ENCODE data around the gene SHROOM1. TPM values are rescaled to one million over a fixed set of nuclear protein-coding genes. Genes with fewer than 3 reads are reported as not detected.

SHROOM1 gene
- total and polyA plus RNA-seq, 2 donors (not counting 3 experiments of a cell fraction or from before 2014, with no cell fraction given) = 12.8 to 20.9 TPM

DNA sequence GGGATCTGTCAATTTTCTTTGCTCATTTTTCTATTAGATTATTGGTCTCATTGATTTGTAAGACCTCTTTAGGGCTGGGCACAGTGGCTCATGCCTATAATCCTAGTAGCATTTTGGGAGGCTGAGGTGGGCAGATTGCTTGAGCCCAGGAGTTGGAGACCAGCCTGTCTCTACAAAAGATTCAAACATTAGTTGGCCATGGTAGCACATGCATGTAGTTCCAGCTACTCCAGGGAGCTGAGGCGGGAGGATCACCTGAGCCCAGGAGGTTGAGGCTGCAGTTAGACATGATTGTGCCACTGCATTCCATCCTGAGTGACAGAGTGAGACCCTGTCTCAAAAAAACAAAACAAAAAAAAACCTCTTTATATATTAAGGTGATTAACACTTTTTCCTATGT lies 6.4 kb upstream of the SHROOM1 start:
- no peak overlapping the region for H3K4me2 ChIP-seq (ENCODE audit: insufficient read depth, low read length)
- DNase-seq (ENCODE audit: low read depth, low spot score) (no peak), FAIRE-seq (no peak)
- H3K27me3 ChIP-seq (ENCODE audit: control insufficient read depth in 2 of 2, insufficient read depth in 2 of 2, low read length in 2 of 2) = no peaks in the 10 kb centered on the region
- POLR2A ChIA-PET = no interaction called here
- H4K20me1 ChIP-seq (replicated peaks; ENCODE audit: control insufficient read depth, extremely low read depth, insufficient read depth, low read length) = no peaks in the 10 kb centered on the region
- BruUV-seq (replicated peaks) = no TSS peak
- no peak for TF ChIP-seq EZH2 (IDR thresholded peaks at IDR 0.05; ENCODE audit: borderline replicate concordance, low read depth, low read length, severe bottlenecking)
- no peak for TF ChIP-seq FOS (IDR thresholded peaks at IDR 0.05; ENCODE audit: borderline replicate concordance, insufficient read depth, low read length)
- CTCF ChIA-PET = no interaction called here
- no peak overlapping the region for H3K9ac ChIP-seq (replicated peaks; ENCODE audit: extremely low read depth, insufficient read depth, low read length)
- intact Hi-C loops (cut with micrococcal nuclease) (no loop called here), dilution Hi-C loops (cut with MboI; ENCODE audit: extremely low pct_ligation_motif_present, low sequenced_read_pairs) (no loop called here)
- H3K9me1 ChIP-seq (replicated peaks; ENCODE audit: control insufficient read depth, extremely low read depth, insufficient read depth, low read length) = no peaks in the 10 kb centered on the region
- H3K79me2 ChIP-seq (ENCODE audit: control insufficient read depth, insufficient read depth, low read length) = no peaks in the 10 kb centered on the region
- H3K4me3 ChIP-seq (replicated peaks in 1 of 3; ENCODE audit: insufficient read depth in 1 of 3, low read depth in 1 of 3, low read length in 3 of 3) = no peak overlapping the region
- peaks cover 22% of the 10 kb centered on the region for H3K4me1 ChIP-seq (ENCODE audit: control insufficient read depth, extremely low read depth, insufficient read depth, low read length)
- H2AFZ ChIP-seq (ENCODE audit: low read depth, low read length) = no peak overlapping the region
- H3K27ac ChIP-seq (ENCODE audit: insufficient read depth, low read depth, low read length) = no peak overlapping the region
- H3K9me3 ChIP-seq (replicated peaks; ENCODE audit: control insufficient read depth, insufficient read depth, low read length) = no peaks in the 10 kb centered on the region
- no peaks in the 10 kb centered on the region for H3K36me3 ChIP-seq (ENCODE audit: control insufficient read depth in 2 of 2, extremely low read depth in 1 of 2, insufficient read depth in 2 of 2, low read length in 2 of 2)

DNA sequence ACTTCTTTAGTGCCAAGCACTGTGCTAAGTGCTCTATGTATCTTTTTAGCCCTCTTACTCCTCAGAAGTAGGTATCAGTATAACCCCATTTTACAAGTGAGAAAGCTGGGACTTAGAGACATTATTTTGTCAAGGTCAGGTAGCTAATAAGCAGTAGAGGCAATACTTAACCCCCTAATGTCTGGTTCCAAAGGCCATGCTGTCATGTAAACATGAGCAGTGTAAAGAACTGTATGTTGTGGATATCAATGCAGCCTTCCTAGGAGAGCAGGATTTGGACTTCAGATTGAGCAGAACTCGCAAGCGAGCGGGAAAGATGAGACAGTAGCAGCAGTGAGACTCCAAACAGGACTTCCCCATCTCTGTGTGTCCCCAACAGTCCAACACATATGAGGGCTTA lies 3.6 kb upstream of the SHROOM1 start:
- TF ChIP-seq, protein P1, sequence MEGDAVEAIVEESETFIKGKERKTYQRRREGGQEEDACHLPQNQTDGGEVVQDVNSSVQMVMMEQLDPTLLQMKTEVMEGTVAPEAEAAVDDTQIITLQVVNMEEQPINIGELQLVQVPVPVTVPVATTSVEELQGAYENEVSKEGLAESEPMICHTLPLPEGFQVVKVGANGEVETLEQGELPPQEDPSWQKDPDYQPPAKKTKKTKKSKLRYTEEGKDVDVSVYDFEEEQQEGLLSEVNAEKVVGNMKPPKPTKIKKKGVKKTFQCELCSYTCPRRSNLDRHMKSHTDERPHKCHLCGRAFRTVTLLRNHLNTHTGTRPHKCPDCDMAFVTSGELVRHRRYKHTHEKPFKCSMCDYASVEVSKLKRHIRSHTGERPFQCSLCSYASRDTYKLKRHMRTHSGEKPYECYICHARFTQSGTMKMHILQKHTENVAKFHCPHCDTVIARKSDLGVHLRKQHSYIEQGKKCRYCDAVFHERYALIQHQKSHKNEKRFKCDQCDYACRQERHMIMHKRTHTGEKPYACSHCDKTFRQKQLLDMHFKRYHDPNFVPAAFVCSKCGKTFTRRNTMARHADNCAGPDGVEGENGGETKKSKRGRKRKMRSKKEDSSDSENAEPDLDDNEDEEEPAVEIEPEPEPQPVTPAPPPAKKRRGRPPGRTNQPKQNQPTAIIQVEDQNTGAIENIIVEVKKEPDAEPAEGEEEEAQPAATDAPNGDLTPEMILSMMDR (IDR thresholded peaks at IDR 0.05; ENCODE audit: extremely low read depth in 1 of 2, insufficient read depth in 1 of 2, low read depth in 1 of 2, low read length in 2 of 2) = no peak
- TF ChIP-seq EZH2 (IDR thresholded peaks at IDR 0.05; ENCODE audit: borderline replicate concordance, low read depth, low read length, severe bottlenecking) (no peak), MYC (IDR thresholded peaks at IDR 0.05; ENCODE audit: low read depth, low read length) (no peak), GATA2 (IDR thresholded peaks at IDR 0.05; ENCODE audit: insufficient read depth, insufficient read length, low read depth, low read length) (no peak), POLR2AphosphoS5 (IDR thresholded peaks at IDR 0.05; ENCODE audit: insufficient read depth, low read depth, low read length) (no peak), FOS (IDR thresholded peaks at IDR 0.05; ENCODE audit: borderline replicate concordance, insufficient read depth, low read length) (no peak), POLR2A (IDR thresholded peaks at IDR 0.05; ENCODE audit: low read depth, low read length) (no peak), JUN (IDR thresholded peaks at IDR 0.05; ENCODE audit: borderline replicate concordance, insufficient read depth, insufficient read length, low read depth) (no peak)
- TF ChIP-seq, protein P2, sequence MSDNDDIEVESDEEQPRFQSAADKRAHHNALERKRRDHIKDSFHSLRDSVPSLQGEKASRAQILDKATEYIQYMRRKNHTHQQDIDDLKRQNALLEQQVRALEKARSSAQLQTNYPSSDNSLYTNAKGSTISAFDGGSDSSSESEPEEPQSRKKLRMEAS (IDR thresholded peaks at IDR 0.05; ENCODE audit: insufficient read depth, insufficient read length) = no peak
- no peak overlapping the region for H3K4me3 ChIP-seq (replicated peaks in 1 of 3; ENCODE audit: insufficient read depth in 1 of 3, low read depth in 1 of 3, low read length in 3 of 3)
- no peaks in the 10 kb centered on the region for H3K79me2 ChIP-seq (ENCODE audit: control insufficient read depth, insufficient read depth, low read length)
- H3K27me3 ChIP-seq (ENCODE audit: control insufficient read depth in 2 of 2, insufficient read depth in 2 of 2, low read length in 2 of 2) = no peaks in the 10 kb centered on the region
- CTCF ChIA-PET = interaction anchor here (3.3 to 9.9 kb wide), 3 partner anchors 14 to 49 kb away, joined by 17 to 122 read pairs (median 19); partner anchors contain the start of genes GDF9 and UQCRQ
- H4K20me1 ChIP-seq (replicated peaks; ENCODE audit: control insufficient read depth, extremely low read depth, insufficient read depth, low read length) = no peaks in the 10 kb centered on the region
- H3K36me3 ChIP-seq (ENCODE audit: control insufficient read depth in 2 of 2, extremely low read depth in 1 of 2, insufficient read depth in 2 of 2, low read length in 2 of 2) = no peaks in the 10 kb centered on the region
- BruUV-seq (replicated peaks) = no TSS peak
- no peak for FAIRE-seq
- no peak overlapping the region for H3K27ac ChIP-seq (ENCODE audit: insufficient read depth, low read depth, low read length)
- H3K9me1 ChIP-seq (replicated peaks; ENCODE audit: control insufficient read depth, extremely low read depth, insufficient read depth, low read length) = no peaks in the 10 kb centered on the region
- H3K9ac ChIP-seq (replicated peaks; ENCODE audit: extremely low read depth, insufficient read depth, low read length) = no peak overlapping the region
- no peak for DNase-seq (ENCODE audit: low read depth, low spot score)
- dilution Hi-C loops (cut with MboI; ENCODE audit: extremely low pct_ligation_motif_present, low sequenced_read_pairs) = no loop called here
- H3K4me1 ChIP-seq (ENCODE audit: control insufficient read depth, extremely low read depth, insufficient read depth, low read length) = peaks cover 12% of the 10 kb centered on the region
- H2AFZ ChIP-seq (ENCODE audit: low read depth, low read length) = no peak overlapping the region
- H3K4me2 ChIP-seq (ENCODE audit: insufficient read depth, low read length) = no peak overlapping the region
- POLR2A ChIA-PET = interaction anchor here (0.6 kb wide), 1 partner anchor 8 kb away, joined by 3 read pairs; no protein-coding TSS in a partner anchor
- no peaks in the 10 kb centered on the region for H3K9me3 ChIP-seq (replicated peaks; ENCODE audit: control insufficient read depth, insufficient read depth, low read length)
- intact Hi-C loops (cut with micrococcal nuclease) = no loop called here
